MM.1S (cell line): ENCODE data around the gene CHST11.

Source experiments
- DNase-seq: peaks from one replicate; pipeline ENCODE4 v3.0.0-alpha.2; 2015
- H2AFZ ChIP-seq: fragments of 300-600 bp; sonication (generic); 2 replicates; pipeline ENCODE4 v1.6.0; 2016; ENCODE audit warnings: antibody characterized with exemption, low read length
- H3F3A ChIP-seq: fragments of 300-600 bp; sonication (generic); 2 replicates; pipeline ENCODE4 v1.6.1; 2016; ENCODE audit warnings: mild to moderate bottlenecking, antibody characterized with exemption, low read length, moderate library complexity, mixed read lengths; ENCODE audit not compliant: insufficient read depth
- H3K27ac ChIP-seq: fragments of 300-600 bp; sonication (generic); 2 replicates; pipeline ENCODE4 v1.5.1; 2016; ENCODE audit warnings: mild to moderate bottlenecking, low read length
- H3K27me3 ChIP-seq: fragments of 300-600 bp; sonication (generic); replicated peaks from 2 replicates; pipeline ENCODE4 v1.6.0; 2016; ENCODE audit warnings: low read length; ENCODE audit not compliant: insufficient read depth
- H3K36me3 ChIP-seq: fragments of 300-600 bp; sonication (generic); replicated peaks from 2 replicates; pipeline ENCODE4 v1.6.1; 2016; ENCODE audit warnings: mild to moderate bottlenecking, low read length, mixed read lengths; ENCODE audit not compliant: insufficient read depth
- H3K4me1 ChIP-seq: fragments of 300-600 bp; sonication (generic); 2 replicates; pipeline ENCODE4 v1.6.1; 2016; ENCODE audit warnings: low read length, mixed read lengths
- H3K4me2 ChIP-seq: fragments of 300-600 bp; sonication (generic); 2 replicates; pipeline ENCODE4 v1.6.0; 2016; ENCODE audit warnings: low read depth, low read length
- H3K4me3 ChIP-seq: fragments of 300-600 bp; sonication (generic); 2 replicates; pipeline ENCODE4 v1.5.1; 2016; ENCODE audit warnings: low read length, mixed read lengths
- H3K79me2 ChIP-seq: fragments of 300-600 bp; sonication (generic); 2 replicates; pipeline ENCODE4 v1.6.1; 2016; ENCODE audit warnings: mixed run types, low read length, mixed read lengths
- H3K9ac ChIP-seq: fragments of 300-600 bp; sonication (generic); 2 replicates; pipeline ENCODE4 v1.6.1; 2016; ENCODE audit warnings: low read length, mixed read lengths
- H3K9me2 ChIP-seq: fragments of 300-600 bp; sonication (generic); replicated peaks from 2 replicates; pipeline ENCODE4 v1.6.1; 2016; ENCODE audit warnings: mild to moderate bottlenecking, low read length, mixed read lengths; ENCODE audit not compliant: insufficient read depth
- H3K9me3 ChIP-seq: fragments of 300-600 bp; sonication (generic); replicated peaks from 2 replicates; pipeline ENCODE4 v1.6.1; 2016; ENCODE audit warnings: mild to moderate bottlenecking, low read length, mixed read lengths; ENCODE audit not compliant: insufficient read depth
- H4K20me1 ChIP-seq: fragments of 300-600 bp; sonication (generic); 2 replicates; pipeline ENCODE4 v1.6.1; 2016; ENCODE audit warnings: mild to moderate bottlenecking, low read length, moderate library complexity, mixed read lengths; ENCODE audit not compliant: insufficient read depth
- EZH2 ChIP-seq: fragments of 300-600 bp; sonication (generic); optimal IDR thresholded peaks from 2 replicates; pipeline ENCODE3; 2017; ENCODE audit warnings: low read depth, mild to moderate bottlenecking, antibody characterized with exemption, low read length, mixed read lengths
- EZH2phosphoT487 ChIP-seq: fragments of 300-600 bp; sonication (generic); IDR thresholded peaks from 2 replicates; pipeline ENCODE4 v1.6.1; 2018; ENCODE audit warnings: antibody characterized with exemption, low read length
- TF ChIP-seq, protein P1 (sequence below): fragments of 300-600 bp; sonication (generic); IDR thresholded peaks from 2 replicates; pipeline ENCODE4 v1.5.1; 2016; ENCODE audit warnings: antibody characterized with exemption, low read length, mixed read lengths

CHST11 gene

DNA sequence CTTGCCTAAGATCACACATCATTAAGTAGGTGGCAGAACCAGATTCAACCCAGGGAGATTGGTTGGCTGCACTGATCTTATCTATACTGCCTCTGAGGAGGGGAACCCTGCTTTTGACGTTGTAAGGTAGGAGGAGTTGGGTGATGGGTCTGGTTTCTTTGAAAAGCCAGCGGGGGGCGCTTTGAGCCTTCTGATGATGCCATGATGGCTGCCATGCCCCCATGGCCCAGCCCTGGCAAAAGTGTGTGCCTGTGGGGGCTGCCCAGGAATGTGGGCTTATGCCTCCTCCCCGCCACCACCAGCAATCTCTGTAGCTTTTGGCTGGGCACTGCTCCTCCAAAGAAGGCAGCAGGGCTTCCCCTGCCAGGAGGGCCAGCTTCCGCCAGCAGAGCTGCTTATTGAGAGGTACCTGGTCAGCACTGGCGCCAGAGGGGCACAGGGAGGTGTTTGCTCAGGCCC lies 277.0 kb downstream of the CHST11 start:
- Histone ChIP-seq H3K27me3 (no peaks in the 10 kb centered on the region), H3K27ac (no peak overlapping the region), H3K36me3 (no peaks in the 10 kb centered on the region), H3K79me2 (no peaks in the 10 kb centered on the region), H3F3A (no peaks in the 10 kb centered on the region), H3K9me2 (no peaks in the 10 kb centered on the region), H3K4me1 (no peaks in the 10 kb centered on the region), H4K20me1 (no peaks in the 10 kb centered on the region), H2AFZ (no peak overlapping the region), H3K4me2 (no peak overlapping the region), H3K9ac (no peak overlapping the region), H3K9me3 (no peaks in the 10 kb centered on the region), H3K4me3 (no peak overlapping the region)
- DNase-seq = no peak
- TF ChIP-seq, protein P1, sequence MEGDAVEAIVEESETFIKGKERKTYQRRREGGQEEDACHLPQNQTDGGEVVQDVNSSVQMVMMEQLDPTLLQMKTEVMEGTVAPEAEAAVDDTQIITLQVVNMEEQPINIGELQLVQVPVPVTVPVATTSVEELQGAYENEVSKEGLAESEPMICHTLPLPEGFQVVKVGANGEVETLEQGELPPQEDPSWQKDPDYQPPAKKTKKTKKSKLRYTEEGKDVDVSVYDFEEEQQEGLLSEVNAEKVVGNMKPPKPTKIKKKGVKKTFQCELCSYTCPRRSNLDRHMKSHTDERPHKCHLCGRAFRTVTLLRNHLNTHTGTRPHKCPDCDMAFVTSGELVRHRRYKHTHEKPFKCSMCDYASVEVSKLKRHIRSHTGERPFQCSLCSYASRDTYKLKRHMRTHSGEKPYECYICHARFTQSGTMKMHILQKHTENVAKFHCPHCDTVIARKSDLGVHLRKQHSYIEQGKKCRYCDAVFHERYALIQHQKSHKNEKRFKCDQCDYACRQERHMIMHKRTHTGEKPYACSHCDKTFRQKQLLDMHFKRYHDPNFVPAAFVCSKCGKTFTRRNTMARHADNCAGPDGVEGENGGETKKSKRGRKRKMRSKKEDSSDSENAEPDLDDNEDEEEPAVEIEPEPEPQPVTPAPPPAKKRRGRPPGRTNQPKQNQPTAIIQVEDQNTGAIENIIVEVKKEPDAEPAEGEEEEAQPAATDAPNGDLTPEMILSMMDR = peak; percentile 13
- TF ChIP-seq EZH2phosphoT487 = no peak

DNA sequence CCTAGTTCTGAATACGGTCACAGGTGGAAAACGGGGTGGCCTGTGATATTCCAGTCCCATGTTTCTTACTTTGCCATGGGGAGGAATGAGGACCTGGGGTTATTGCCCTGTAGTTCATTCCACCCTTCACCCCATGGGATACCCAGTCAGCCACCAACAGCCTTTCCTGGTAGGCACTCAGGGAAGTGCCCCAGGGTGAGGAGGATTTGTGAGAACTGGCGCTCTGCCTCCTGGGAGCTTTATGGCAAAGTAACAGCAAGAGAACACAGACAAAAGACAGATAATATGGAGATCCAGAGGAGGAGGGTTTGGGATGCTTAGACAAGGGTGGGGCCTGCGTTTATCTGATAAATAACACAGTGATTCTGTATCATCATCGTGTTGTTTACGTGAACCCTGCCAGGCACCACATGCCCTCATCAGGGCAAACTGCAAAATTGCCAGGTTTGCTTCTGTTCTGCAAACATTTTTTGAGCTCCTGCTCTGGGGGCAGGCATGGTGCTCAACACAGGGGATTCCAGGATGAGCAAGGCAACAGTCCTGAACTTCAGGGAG lies 277.9 kb downstream of the CHST11 start:
- Histone ChIP-seq H2AFZ (no peak overlapping the region), H3K36me3 (no peaks in the 10 kb centered on the region), H3K4me2 (no peak overlapping the region), H3K27me3 (no peaks in the 10 kb centered on the region), H3K9me2 (no peaks in the 10 kb centered on the region), H3K4me3 (no peak overlapping the region), H3K27ac (no peak overlapping the region), H3K79me2 (no peaks in the 10 kb centered on the region), H3K9me3 (no peaks in the 10 kb centered on the region), H4K20me1 (no peaks in the 10 kb centered on the region), H3K9ac (no peak overlapping the region), H3K4me1 (no peaks in the 10 kb centered on the region), H3F3A (no peaks in the 10 kb centered on the region)
- no peak for DNase-seq
- TF ChIP-seq EZH2 (no peak), EZH2phosphoT487 (no peak)
- TF ChIP-seq, protein P1 = no peak

DNA sequence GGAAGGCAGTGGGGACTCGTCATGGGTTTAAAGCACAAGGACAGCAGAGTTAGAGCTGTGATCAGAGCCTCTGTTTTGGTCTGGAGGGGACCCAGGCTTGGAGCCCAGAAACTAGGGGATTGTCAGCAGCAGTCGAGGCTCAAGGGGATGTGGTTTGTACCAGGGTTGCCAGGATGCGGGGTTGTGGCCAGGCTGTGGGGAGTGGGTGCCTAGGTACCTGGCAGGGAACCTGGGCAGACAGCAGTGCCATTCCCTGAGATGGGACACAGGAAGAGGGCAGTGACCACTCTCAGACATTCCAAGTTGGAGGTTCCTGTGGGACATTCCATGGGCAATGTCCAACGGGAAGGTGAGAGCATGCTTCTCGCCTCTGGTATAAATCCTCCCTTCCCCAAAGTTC lies 279.1 kb downstream of the CHST11 start:
- TF ChIP-seq, protein P1 = no peak
- TF ChIP-seq EZH2 = no peak
- no peak for TF ChIP-seq EZH2phosphoT487
- Histone ChIP-seq H3K79me2 (no peaks in the 10 kb centered on the region), H3K9me2 (no peaks in the 10 kb centered on the region), H4K20me1 (no peaks in the 10 kb centered on the region), H2AFZ (no peak overlapping the region), H3K9ac (no peak overlapping the region), H3K4me1 (peaks cover 4% of the 10 kb centered on the region; the same call in 1 of the 2 replicates), H3K4me2 (no peak overlapping the region), H3K9me3 (no peaks in the 10 kb centered on the region), H3K27ac (no peak overlapping the region), H3K36me3 (no peaks in the 10 kb centered on the region), H3K4me3 (no peak overlapping the region), H3F3A (no peaks in the 10 kb centered on the region), H3K27me3 (no peaks in the 10 kb centered on the region)
- no peak for DNase-seq
